Liver (tissue), 9 donors: ENCODE results near the gene KRT1. TPM values are rescaled to one million over a fixed set of nuclear protein-coding genes. Genes with fewer than 3 reads are reported as not detected.

Experiments used
- DNase-seq: peaks from one replicate; pipeline ENCODE4 v3.0.0-alpha.2; 2017; ENCODE audit warnings: low spot score
- H3K27ac ChIP-seq, 2 donors: one replicate each; pipeline ENCODE4 v1.7.0; 2013; ENCODE audit warnings: inconsistent platforms in 2 of 2, low read length in 2 of 2, control low read depth in 1 of 2, low read depth in 1 of 2, mild to moderate bottlenecking in 1 of 2
- H3K27me3 ChIP-seq, 4 donors: one replicate each; pipeline versions ENCODE4 v1.6.1 to v1.7.0; 2013; ENCODE audit warnings: low read length in 3 of 4, inconsistent platforms in 1 of 4, mild to moderate bottlenecking in 1 of 4, moderate library complexity in 1 of 4; ENCODE audit not compliant: control insufficient read depth in 4 of 4, insufficient read depth in 4 of 4
- H3K36me3 ChIP-seq, 4 donors: one replicate each; pipeline versions ENCODE4 v1.6.1 to v1.7.0; 2013; ENCODE audit warnings: low read length in 3 of 4, mild to moderate bottlenecking in 3 of 4, low read depth in 1 of 4, moderate library complexity in 1 of 4; ENCODE audit not compliant: control insufficient read depth in 4 of 4, insufficient read depth in 3 of 4
- H3K4me1 ChIP-seq, 4 donors: one replicate each; pipeline versions ENCODE4 v1.6.1 to v1.7.0; 2013; ENCODE audit warnings: low read length in 3 of 4, mild to moderate bottlenecking in 3 of 4, moderate library complexity in 1 of 4; ENCODE audit not compliant: control insufficient read depth in 4 of 4, insufficient read depth in 4 of 4
- H3K4me3 ChIP-seq, 3 donors: one replicate each; pipeline versions ENCODE4 v1.6.1 to v1.7.0; 2013; ENCODE audit warnings: low read length in 3 of 3, control low read depth in 1 of 3, low read depth in 1 of 3, mild to moderate bottlenecking in 1 of 3
- H3K9ac ChIP-seq, 2 donors: one replicate each; pipeline ENCODE4 v1.7.0; 2013; ENCODE audit warnings: low read length in 2 of 2, mild to moderate bottlenecking in 2 of 2, moderate library complexity in 2 of 2, control low read depth in 1 of 2, low read depth in 1 of 2
- H3K9me3 ChIP-seq, 4 donors: one replicate each; pipeline versions ENCODE4 v1.6.1 to v1.7.0; 2013; ENCODE audit warnings: low read length in 3 of 4; ENCODE audit not compliant: control insufficient read depth in 4 of 4
- FOXA1 ChIP-seq: IDR thresholded peaks from 2 replicates; pipeline ENCODE4 v1.6.1; 2016; ENCODE audit warnings: antibody characterized with exemption
- FOXA2 ChIP-seq: IDR thresholded peaks from 2 replicates; pipeline ENCODE4 v1.6.1; 2016; ENCODE audit warnings: antibody characterized with exemption
- GABPA ChIP-seq, 2 donors: IDR thresholded peaks in 1 of 2; conservative IDR thresholded peaks in 1 of 2; 2 replicates each; pipeline ENCODE4 v1.6.1; 2016; ENCODE audit warnings: antibody characterized with exemption in 2 of 2, mild to moderate bottlenecking in 1 of 2, moderate library complexity in 1 of 2
- HNF4A ChIP-seq, 2 donors: conservative IDR thresholded peaks; 2 replicates each; pipeline ENCODE4 v1.6.1; 2016; ENCODE audit warnings: antibody characterized with exemption in 2 of 2, mild to moderate bottlenecking in 2 of 2
- HNF4G ChIP-seq: IDR thresholded peaks from 2 replicates; pipeline ENCODE4 v1.6.1; 2016; ENCODE audit warnings: antibody characterized with exemption
- JUND ChIP-seq, 2 donors: IDR thresholded peaks; 2 replicates each; pipeline ENCODE4 v1.6.1; 2016; ENCODE audit warnings: antibody characterized with exemption in 2 of 2
- RAD21 ChIP-seq, 2 donors: IDR thresholded peaks; 2 replicates each; pipeline ENCODE4 v1.6.1; 2016; ENCODE audit warnings: antibody characterized with exemption in 2 of 2, mild to moderate bottlenecking in 2 of 2
- RXRA ChIP-seq, 2 donors: IDR thresholded peaks; 2 replicates each; pipeline ENCODE4 v1.6.1; 2017 to 2018; ENCODE audit warnings: antibody characterized with exemption in 2 of 2, mild to moderate bottlenecking in 1 of 2
- SP1 ChIP-seq: IDR thresholded peaks from 2 replicates; pipeline ENCODE4 v1.6.1; 2018; ENCODE audit warnings: antibody characterized with exemption, mild to moderate bottlenecking
- TAF1 ChIP-seq: conservative IDR thresholded peaks from 2 replicates; pipeline ENCODE4 v1.6.1; 2016; ENCODE audit warnings: antibody characterized with exemption, mild to moderate bottlenecking
- YY1 ChIP-seq: IDR thresholded peaks from 2 replicates; pipeline ENCODE4 v1.6.1; 2016; ENCODE audit warnings: antibody characterized with exemption, mild to moderate bottlenecking
- WGBS: extraction: QIAGEN DNeasy Blood & Tissue Kit; methylation state at CpG from one replicate; pipeline ENCODE4 v1.1.7; 2013; 5-methylcytosine and 5-hydroxymethylcytosine counted together
- polyA plus RNA-seq, 2 donors: library from polyadenylated mRNA; stranded (reverse) in 1 of 2; unstranded in 1 of 2; fragments of 200-250 nt in 1 of 2; fragments of >200 nt in 1 of 2; fragmentation: Nextera tagmentation in 1 of 2; extraction: Ambion mirVana in 1 of 2; gene quantifications; one replicate each; pipeline versions ENCODE4 v1.2.1 to v1.2.3, GENCODE V29; 2013 to 2015
- total RNA-seq, 2 donors: library from RNA; depleted of rRNA; stranded (reverse); fragments of >200 nt; gene quantifications; one replicate each; pipeline ENCODE4 v1.2.3, GENCODE V29; 2014
- TF ChIP-seq, protein P1 (sequence below): IDR thresholded peaks from 2 replicates; pipeline ENCODE4 v1.6.1; 2016; ENCODE audit warnings: antibody characterized with exemption
- TF ChIP-seq, protein P2 (sequence below): IDR thresholded peaks from 2 replicates; pipeline ENCODE4 v1.6.1; 2016; ENCODE audit warnings: antibody characterized with exemption
- TF ChIP-seq, protein P3 (sequence below): IDR thresholded peaks from 2 replicates; pipeline ENCODE4 v1.6.1; 2016; ENCODE audit warnings: antibody characterized with exemption, mild to moderate bottlenecking
- TF ChIP-seq, protein P4 (sequence below): IDR thresholded peaks from 2 replicates; pipeline ENCODE4 v1.6.1; 2016; ENCODE audit warnings: antibody characterized with exemption
- TF ChIP-seq, protein P5 (sequence below): fragments of 150-350 bp; IDR thresholded peaks from 2 replicates; pipeline ENCODE4 v1.5.1; 2017; ENCODE audit warnings: improper control_type of control experiment, low read depth, low read length; ENCODE audit not compliant: missing input control
- donor health status: healthy.
- donor health status: healthy.
- donor health status: healthy.
- donor health status: healthy.
- donor health status: healthy.

KRT1 gene
- total and polyA plus RNA-seq, 4 donors: 0.14 to 2.7 TPM; not detected in 2

DNA sequence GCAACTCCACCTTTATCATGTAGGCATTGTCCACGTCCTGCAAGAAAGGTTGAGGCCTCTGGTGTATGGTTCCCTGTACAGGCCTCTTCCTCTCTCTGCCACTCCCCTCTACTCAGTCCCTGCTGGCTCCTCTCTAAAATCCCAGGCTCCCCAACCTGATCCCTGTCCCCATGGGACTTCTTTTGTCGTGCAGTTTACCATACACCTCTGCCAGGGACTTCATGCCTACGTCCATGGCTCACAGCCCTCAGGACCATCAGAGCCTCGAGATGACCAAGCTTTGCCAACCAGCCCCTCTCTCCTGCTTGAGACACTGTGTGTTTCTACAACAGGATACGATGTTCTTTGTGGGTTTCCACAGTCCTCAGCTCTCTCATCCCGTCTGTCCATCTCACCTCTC, 31.1 kb downstream of the KRT1 start:
- TF ChIP-seq JUND (IDR thresholded peaks at IDR 0.05): no peak
- TF ChIP-seq FOXA1: no peak
- TF ChIP-seq FOXA2: no peak
- TF ChIP-seq TAF1: no peak
- TF ChIP-seq, protein P1, sequence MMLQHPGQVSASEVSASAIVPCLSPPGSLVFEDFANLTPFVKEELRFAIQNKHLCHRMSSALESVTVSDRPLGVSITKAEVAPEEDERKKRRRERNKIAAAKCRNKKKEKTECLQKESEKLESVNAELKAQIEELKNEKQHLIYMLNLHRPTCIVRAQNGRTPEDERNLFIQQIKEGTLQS: no peak
- TF ChIP-seq, protein P2, sequence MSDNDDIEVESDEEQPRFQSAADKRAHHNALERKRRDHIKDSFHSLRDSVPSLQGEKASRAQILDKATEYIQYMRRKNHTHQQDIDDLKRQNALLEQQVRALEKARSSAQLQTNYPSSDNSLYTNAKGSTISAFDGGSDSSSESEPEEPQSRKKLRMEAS: no peak
- TF ChIP-seq, protein P3, sequence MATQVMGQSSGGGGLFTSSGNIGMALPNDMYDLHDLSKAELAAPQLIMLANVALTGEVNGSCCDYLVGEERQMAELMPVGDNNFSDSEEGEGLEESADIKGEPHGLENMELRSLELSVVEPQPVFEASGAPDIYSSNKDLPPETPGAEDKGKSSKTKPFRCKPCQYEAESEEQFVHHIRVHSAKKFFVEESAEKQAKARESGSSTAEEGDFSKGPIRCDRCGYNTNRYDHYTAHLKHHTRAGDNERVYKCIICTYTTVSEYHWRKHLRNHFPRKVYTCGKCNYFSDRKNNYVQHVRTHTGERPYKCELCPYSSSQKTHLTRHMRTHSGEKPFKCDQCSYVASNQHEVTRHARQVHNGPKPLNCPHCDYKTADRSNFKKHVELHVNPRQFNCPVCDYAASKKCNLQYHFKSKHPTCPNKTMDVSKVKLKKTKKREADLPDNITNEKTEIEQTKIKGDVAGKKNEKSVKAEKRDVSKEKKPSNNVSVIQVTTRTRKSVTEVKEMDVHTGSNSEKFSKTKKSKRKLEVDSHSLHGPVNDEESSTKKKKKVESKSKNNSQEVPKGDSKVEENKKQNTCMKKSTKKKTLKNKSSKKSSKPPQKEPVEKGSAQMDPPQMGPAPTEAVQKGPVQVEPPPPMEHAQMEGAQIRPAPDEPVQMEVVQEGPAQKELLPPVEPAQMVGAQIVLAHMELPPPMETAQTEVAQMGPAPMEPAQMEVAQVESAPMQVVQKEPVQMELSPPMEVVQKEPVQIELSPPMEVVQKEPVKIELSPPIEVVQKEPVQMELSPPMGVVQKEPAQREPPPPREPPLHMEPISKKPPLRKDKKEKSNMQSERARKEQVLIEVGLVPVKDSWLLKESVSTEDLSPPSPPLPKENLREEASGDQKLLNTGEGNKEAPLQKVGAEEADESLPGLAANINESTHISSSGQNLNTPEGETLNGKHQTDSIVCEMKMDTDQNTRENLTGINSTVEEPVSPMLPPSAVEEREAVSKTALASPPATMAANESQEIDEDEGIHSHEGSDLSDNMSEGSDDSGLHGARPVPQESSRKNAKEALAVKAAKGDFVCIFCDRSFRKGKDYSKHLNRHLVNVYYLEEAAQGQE: no peak
- no peak for TF ChIP-seq HNF4G
- TF ChIP-seq GABPA (IDR thresholded peaks at IDR 0.05 in 1 of 2, conservative IDR thresholded peaks at IDR 0.05 in 1 of 2): no peak
- TF ChIP-seq, protein P4, sequence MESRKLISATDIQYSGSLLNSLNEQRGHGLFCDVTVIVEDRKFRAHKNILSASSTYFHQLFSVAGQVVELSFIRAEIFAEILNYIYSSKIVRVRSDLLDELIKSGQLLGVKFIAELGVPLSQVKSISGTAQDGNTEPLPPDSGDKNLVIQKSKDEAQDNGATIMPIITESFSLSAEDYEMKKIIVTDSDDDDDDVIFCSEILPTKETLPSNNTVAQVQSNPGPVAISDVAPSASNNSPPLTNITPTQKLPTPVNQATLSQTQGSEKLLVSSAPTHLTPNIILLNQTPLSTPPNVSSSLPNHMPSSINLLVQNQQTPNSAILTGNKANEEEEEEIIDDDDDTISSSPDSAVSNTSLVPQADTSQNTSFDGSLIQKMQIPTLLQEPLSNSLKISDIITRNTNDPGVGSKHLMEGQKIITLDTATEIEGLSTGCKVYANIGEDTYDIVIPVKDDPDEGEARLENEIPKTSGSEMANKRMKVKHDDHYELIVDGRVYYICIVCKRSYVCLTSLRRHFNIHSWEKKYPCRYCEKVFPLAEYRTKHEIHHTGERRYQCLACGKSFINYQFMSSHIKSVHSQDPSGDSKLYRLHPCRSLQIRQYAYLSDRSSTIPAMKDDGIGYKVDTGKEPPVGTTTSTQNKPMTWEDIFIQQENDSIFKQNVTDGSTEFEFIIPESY: no peak
- no peak for TF ChIP-seq RAD21 (IDR thresholded peaks at IDR 0.05)
- TF ChIP-seq, protein P5, sequence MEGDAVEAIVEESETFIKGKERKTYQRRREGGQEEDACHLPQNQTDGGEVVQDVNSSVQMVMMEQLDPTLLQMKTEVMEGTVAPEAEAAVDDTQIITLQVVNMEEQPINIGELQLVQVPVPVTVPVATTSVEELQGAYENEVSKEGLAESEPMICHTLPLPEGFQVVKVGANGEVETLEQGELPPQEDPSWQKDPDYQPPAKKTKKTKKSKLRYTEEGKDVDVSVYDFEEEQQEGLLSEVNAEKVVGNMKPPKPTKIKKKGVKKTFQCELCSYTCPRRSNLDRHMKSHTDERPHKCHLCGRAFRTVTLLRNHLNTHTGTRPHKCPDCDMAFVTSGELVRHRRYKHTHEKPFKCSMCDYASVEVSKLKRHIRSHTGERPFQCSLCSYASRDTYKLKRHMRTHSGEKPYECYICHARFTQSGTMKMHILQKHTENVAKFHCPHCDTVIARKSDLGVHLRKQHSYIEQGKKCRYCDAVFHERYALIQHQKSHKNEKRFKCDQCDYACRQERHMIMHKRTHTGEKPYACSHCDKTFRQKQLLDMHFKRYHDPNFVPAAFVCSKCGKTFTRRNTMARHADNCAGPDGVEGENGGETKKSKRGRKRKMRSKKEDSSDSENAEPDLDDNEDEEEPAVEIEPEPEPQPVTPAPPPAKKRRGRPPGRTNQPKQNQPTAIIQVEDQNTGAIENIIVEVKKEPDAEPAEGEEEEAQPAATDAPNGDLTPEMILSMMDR: no peak
- TF ChIP-seq HNF4A (conservative IDR thresholded peaks at IDR 0.05): no peak
- no peak for TF ChIP-seq YY1
- TF ChIP-seq SP1: no peak
- Histone ChIP-seq H3K27ac (no peak overlapping the region), H3K36me3 (no peaks in the 10 kb centered on the region), H3K27me3 (no peaks in the 10 kb centered on the region), H3K4me3 (no peak overlapping the region), H3K4me1 (no peaks in the 10 kb centered on the region), H3K9ac (no peak overlapping the region), H3K9me3 (peaks cover 0 to 2% (median 0%) of the 10 kb centered on the region in 4 donors)
- no peak for DNase-seq
- 68% methylated on average over 6 of the region's 6 CpGs for WGBS

DNA sequence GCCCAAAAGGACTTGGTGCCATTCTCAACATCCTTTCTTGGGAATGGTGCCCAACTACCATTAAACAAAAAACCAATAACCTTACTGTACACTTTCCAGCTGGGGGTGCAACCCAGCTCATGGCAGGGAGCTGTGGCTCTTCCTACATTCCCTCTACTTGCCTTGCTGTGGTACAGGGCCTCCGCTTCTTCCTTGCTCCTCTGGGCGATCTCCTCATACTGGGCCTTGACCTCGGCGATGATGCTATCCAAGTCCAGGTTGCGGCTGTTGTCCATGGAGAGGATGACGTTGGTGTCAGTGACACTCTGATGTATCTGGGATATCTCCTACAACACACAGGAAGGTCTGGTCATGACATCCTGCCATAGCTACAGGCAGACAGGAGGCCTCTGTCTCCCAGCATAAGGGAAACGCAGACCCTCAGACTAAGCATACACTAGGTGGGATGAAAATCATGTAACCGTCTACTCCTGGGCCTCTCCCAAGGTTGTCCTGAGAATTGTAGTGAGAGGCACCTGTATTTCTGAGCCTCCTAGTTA, 32.1 kb downstream of the KRT1 start:
- H3K36me3 ChIP-seq: no peaks in the 10 kb centered on the region
- peaks cover 0 to 2% (median 0%) of the 10 kb centered on the region in 4 donors for H3K9me3 ChIP-seq
- TF ChIP-seq YY1 (no peak), JUND (IDR thresholded peaks at IDR 0.05) (no peak), HNF4A (conservative IDR thresholded peaks at IDR 0.05) (no peak), RXRA (IDR thresholded peaks at IDR 0.05) (no peak)
- H3K27me3 ChIP-seq: peaks cover 0 to 3% (median 0%) of the 10 kb centered on the region in 4 donors
- WGBS: 91% methylated on average over 8 of the region's 8 CpGs
- H3K4me3 ChIP-seq: no peak overlapping the region
- H3K4me1 ChIP-seq: no peaks in the 10 kb centered on the region
- no peak overlapping the region for H3K9ac ChIP-seq
- no peak overlapping the region for H3K27ac ChIP-seq
- peak; percentile 31 for DNase-seq
